Psoas muscle (tissue), 7 donors: ENCODE data around the gene GABRA6. TPM values are rescaled to one million over a fixed set of nuclear protein-coding genes. Genes with fewer than 3 reads are reported as not detected.

Experiments
- polyA plus RNA-seq, 3 donors: library from polyadenylated mRNA; stranded (reverse); fragments of 200-250 nt; gene quantifications; one replicate each; pipeline ENCODE4 v1.2.3, GENCODE V29; 2013
- total RNA-seq, 4 donors: library from RNA; stranded (reverse); fragmentation: NEBNext Ultra II Directional in 2 of 4; extraction: Animal tissue kit (Norgen Biotek cat#: 25700) in 2 of 4; gene quantifications; one replicate each; pipeline versions ENCODE4 v1.2.1 to v1.2.4, GENCODE V29; 2021 to 2023
- donor health status: healthy with polysubstance abuse.
- donor health status: DM: no; HTN: no; CAD: no; lungs with moderate emphysema.
- donor health status: Bipolar disorder and iron deficiency.
- donor health status: healthy.
- donor health status: DM: no; HTN: no; CAD: no.
- donor health status: DM: no; HTN: no; CAD: no.
- donor health status: DM: yes; HTN: yes; CAD: no.

The GABRA6 gene
- total and polyA plus RNA-seq, 7 donors: not detected

Other genes with a start within 250 kb of the GABRA6 start
- under 1 TPM; 0.05 to 0.36 (median 0.24) TPM for gene GABRB2, start 139.0 kb upstream of the GABRA6 start, total RNA-seq
- gene GABRB2, start 139.0 kb upstream of the GABRA6 start, polyA plus RNA-seq: under 1 TPM; 0.04 to 0.14 (median 0.06) TPM
- gene GABRA1, start 162.4 kb downstream of the GABRA6 start, total RNA-seq: not detected
- under 1 TPM in 1 of 3 donors, not detected in 2; 0.05 TPM for gene GABRA1, start 162.4 kb downstream of the GABRA6 start, polyA plus RNA-seq